ENCODE measurements around the gene ARPC5L.
A peak's percentile ranks its signal among the peaks of the same experiment; 100 is the strongest.
"Not testable (repeated sequence)": the region's sequence is repeated elsewhere in the genome, so short reads cannot be mapped to it uniquely, and the experiment has no call there.

ARPC5L gene

GRCh38 chr9:124861342-124862229 is at the start of gene ARPC5L, which contains the start of gene RPL35:
ARPC5L (plus strand) TSS chr9:124862130; CDS start chr9:124869291, 7,161 bp downstream.
RPL35 (minus strand) TSS chr9:124861957; CDS start chr9:124861912, 45 bp downstream.
- peak; percentile 89 for DNase-seq

DNA sequence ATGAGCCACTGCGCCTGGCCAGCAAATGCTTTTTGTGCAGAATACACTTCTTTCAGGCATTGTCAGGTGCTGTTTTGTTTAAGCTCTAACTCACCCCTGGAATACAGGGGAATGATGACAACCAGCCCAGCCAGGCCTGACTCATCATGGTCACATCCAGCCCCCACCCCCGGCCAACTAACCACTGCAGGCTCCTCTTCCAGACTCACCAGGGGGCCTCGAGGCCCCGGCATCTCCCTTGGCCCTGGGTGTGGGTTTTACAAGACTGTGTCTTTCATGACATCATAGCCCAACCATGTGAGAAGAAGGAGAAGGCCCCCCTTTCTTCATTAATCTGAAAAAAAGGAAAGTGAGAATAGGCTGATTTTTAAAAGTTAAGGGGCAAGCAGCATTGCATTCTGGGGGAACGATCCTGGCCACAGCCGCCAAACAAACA is 49.5 kb upstream of the ARPC5L start:
- no peak for DNase-seq

DNA sequence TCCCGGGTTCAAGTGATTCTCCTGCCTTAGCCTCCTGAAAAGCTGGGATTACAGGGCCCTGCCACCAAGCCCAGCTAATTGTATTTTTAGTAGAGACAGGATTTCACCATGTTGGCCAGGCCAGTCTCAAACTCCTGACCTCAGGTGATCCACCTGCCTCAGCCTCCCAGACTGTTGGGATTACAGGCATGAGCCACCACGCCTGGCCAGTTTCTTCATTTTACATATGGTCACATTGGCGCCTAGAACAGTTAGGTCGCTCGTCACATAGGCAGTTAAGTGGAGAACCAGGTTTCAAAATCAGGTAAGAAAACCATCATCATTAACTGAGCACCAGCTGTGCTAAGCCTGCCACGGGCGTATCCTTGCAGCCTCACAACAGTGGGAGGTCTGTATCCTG is 48.9 kb upstream of the ARPC5L start:
- no peak for DNase-seq

GRCh38 chr9:124813501-124814163 is 48.3 kb upstream of the ARPC5L start:
- DNase-seq: no peak

DNA sequence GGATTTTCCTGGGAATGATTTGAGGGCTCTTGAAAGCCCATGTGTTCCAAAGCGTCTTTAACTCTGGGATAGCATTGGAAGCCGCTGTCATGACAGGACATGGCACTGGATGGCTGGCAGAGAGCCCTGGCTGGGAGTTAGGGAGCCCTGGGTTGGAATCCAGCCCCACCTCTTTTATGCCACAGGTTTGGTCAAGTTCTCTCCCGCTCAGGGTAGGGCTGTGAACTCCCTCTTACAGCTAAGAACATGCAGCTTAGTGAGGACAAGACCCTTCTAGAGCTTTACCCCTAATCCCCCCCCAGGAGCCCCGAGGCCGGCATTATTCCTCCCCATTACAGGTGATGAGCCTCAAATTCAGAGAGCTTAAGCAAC is 47.8 kb upstream of the ARPC5L start:
- no peak for DNase-seq

DNA sequence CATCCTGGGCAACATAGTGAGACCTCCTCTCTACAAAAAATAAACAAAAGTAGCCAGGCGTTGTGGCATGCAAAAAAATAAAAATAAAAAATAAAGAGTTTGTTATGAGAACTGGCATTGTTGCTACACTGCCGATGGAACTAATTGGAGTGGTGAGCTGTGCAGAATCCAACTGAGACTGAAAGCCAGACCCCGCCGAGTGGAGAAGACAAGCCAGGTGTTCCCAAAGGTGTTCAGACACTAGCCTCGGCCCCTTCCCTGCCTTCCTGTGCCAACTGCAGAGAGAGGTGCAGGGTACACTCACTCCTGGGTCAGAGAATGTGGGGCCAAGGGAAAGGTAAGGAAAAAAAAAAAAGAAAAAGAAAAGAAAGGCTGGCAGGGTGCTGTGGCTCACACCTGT is 46.3 kb upstream of the ARPC5L start:
- no peak for DNase-seq

GRCh38 chr9:124818431-124819281 is 43.3 kb upstream of the ARPC5L start:
- peak; percentile 60 for DNase-seq

DNA sequence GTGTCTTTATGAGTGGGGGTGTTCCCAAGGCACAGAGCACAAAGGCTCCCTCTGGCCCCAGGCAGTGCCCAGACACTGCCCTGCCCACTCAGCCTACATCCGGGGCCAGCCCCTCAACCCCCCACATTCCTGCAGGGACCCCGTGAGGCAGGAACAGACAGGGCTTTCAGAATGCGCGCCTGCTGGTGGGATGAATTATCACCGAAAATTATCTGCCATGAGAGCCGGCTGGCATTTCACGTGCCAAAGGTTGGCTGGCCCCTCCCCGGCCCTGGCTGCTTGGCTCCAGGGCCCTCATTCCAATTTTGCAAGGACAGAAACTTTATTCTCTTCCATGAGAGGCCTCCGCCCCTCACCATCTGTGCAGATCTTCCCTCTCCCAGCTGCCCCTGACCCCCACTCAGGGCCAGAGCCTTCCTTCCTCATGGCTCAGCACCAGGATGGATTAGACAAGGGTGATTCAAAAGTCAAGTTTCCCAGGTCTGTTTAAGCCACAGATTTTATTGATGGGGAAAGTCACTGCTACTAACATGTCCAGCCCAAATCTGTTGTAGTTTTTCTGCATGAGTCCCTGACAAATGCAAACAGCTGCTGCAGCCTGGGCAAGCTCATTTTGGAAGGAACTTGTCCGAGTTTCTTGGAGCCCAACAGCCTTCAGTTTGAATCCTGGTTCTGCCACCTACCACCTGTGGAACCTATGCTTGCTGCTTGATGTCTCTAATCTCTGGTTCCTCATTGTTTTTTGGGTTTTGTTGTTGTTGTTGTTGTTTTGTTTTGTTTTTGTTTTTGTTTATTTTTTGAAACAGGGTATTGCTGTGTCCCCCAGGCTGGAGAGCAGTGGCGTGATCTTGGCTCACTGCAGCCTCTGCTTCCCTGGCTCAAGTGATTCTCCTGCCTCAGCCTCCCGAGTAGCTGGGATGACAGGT is 41.0 kb upstream of the ARPC5L start:
- no peak for DNase-seq

- DNase-seq: no peak
Observed at GRCh38 chr9:124828489-124829333, 33.2 kb upstream of the ARPC5L start.

DNA sequence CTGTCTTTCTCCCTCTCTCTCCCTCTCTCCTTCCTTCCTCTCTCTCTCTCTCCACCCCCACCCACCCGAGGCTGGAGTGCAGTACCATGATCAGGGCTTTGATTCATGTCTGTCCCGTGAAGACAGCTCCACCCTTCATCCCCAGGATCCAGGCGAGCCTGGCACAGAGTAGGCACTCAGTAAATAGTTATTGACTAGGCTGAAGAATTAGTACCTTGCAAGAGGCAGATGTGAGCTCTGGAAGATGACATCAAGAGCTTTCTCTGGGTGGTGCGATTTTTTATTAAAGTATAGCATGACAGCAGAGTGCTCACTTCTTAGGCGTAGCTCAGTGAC is 32.6 kb upstream of the ARPC5L start:
- DNase-seq: no peak

DNA sequence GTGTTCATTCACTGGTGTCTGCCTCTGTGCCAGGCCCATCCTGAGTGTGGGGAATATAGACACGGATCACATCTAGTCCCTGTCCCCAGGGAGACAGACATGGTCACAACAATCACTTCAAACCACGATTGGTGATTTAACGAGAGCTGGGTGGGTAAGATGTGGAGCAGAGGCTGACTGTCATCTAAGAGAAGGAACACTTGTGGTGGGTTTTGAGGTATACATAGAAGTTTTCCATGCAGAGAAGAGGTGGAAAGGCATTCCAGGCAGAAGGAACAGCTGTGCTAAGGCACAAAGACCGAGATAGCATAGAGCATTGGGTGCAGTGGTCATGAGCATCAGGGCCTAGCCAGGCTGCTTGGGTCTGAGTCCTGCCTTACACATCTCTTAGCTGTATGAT is 31.3 kb upstream of the ARPC5L start:
- DNase-seq: no peak

DNA sequence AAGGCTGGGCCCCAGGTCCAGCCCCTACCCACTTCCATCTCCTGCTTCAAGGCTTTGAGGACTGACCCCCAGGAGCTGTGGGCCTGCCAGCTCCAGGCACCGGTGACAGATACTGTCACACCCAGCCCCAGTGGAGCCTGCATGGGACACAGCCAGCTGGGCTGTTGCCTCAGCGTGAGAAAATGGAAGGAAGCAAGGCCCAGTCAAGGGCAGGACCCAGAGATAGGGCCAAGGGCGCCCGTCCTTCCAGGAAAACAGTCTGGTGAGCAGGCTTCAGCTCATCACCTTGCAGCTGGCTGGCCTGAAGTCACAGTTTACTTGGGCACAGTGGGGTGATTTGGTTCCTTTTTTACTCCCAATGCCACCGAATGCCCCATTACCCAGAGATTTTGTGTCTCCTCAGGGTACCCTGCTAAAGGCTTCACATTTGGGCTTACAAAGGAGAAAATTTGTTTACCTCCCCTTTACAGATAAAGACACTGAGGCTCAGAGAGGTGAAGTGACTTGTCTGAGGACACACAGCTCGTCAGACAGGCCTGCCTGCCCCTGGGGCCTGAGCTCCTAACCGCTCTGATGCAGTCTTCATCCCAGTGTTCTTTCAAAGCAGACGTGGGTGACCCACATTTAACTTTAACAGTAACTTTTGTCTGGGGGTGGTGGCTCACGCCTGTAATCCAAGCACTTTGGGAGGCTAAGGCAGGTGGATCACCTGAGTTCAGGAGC is 30.1 kb upstream of the ARPC5L start:
- no peak for DNase-seq

- no peak for DNase-seq
Observed at GRCh38 chr9:124834591-124834990, 27.3 kb upstream of the ARPC5L start.

- DNase-seq: peak; percentile 38
Observed at GRCh38 chr9:124835026-124835557, 26.8 kb upstream of the ARPC5L start.

- not testable (repeated sequence) for DNase-seq
Observed at GRCh38 chr9:124838132-124838531, 23.8 kb upstream of the ARPC5L start.

DNA sequence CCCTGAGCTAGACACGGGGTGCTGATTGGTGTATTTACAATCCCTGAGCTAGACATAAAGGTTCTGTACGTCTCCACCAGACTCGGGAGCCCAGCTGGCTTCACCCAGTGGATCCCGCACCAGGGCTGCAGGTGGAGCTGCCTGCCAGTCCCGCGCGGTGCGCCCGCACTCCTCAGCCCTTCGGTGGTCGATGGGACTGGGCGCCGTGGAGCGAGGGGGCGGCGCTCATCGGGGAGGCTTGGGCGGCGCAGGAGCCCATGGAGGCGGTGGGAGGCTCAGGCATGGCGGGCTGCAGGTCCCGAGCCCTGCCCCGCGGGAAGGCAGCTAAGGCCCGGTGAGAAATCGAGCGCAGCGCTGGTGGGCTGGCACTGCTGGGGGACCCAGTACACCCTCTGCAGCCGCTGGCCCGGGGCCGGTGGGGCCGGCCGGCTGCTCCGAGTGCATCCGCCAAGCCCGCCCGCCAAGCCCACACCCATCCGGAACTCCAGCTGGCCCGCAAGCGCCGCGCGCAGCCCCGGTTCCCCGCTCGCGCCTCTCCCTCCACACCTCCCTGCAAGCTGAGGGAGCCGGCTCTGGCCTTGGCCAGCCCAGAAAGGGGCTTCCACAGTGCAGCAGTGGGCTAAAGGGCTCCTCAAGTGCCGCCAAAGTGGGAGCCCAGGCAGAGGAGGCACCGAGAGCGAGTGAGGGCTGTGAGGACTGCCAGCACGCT is 23.2 kb upstream of the ARPC5L start:
- DNase-seq: not testable (repeated sequence)

- DNase-seq: peak; percentile 91
Observed at GRCh38 chr9:124839612-124840299, 22.2 kb upstream of the ARPC5L start.

DNA sequence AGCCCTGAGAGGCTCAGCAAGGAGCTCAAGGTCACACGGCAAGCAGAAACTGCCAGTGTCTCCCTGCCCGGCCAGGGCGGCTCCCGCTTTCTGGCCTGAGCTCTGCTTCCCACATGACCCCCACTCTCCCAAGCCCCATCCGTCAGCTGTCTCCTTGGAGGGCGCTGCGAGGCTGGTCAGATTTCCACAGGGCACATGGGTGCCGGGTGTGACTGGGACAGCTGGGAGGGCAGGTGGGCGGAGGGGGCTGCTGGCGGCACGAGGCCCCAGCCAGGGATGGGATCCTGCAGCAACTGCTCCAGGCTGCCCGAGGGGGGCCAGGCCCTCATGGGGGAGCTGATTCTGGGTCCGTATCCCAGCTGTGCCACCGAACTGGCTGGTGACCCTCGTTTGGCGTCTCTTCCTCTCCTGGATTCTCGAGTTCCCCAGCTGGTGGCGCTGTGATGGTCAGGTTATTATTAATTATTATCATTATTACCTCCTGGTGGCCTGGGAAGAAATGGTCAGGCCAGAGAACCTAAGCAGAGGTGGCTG is 21.6 kb upstream of the ARPC5L start:
- no peak for DNase-seq

Measured in NCI-H146 (cell line).